ENCODE data around the gene SPIRE2.
"Not testable (repeated sequence)": the region's sequence is repeated elsewhere in the genome, so short reads cannot be mapped to it uniquely, and the experiment has no call there.

Gene SPIRE2

DNA sequence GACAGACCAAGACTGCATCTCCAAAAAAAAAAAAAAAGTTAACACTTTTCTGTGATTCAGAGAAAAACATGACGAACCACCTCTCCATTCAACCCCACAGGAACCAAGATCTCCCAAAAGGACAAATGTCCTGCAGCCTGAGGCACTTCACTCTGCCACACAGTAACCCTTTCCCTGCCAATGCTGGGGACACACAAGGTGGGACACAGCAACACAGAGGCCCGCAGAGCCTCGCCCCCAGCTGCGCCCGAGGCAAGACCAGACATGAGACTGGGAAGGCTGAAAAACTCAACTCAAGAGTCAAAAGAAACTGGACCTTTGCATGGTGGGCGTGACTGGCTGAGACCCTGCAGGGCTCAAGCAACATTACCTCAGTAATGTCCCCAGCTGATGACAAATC is 45.8 kb upstream of the SPIRE2 start:
- no peak overlapping the region for H3K14ac ChIP-seq (ENCODE audit: low read length in 2 of 2)
- H3K4me2 ChIP-seq (ENCODE audit: low read length, poor library complexity, severe bottlenecking), result no peak overlapping the region
- no peak overlapping the region for H4K8ac ChIP-seq (ENCODE audit: low read length)
- no peak for DNase-seq
- peaks cover 3 to 32% of the 10 kb centered on the region in 2 experiments for H3K36me3 ChIP-seq (ENCODE audit: control insufficient read depth in 1 of 2, insufficient read depth in 2 of 2, low read depth in 1 of 2, low read length in 2 of 2)
- H3K4ac ChIP-seq (ENCODE audit: low read depth in 1 of 2, low read length in 2 of 2), result no peak overlapping the region
- H3K4me3 ChIP-seq (ENCODE audit: insufficient read depth in 1 of 2, low read depth in 1 of 2, low read length in 2 of 2), result no peak overlapping the region
- 97% methylated on average over 5 of the region's 6 CpGs for WGBS
- no peak overlapping the region for H4K91ac ChIP-seq (ENCODE audit: low read length)
- H3K27ac ChIP-seq (ENCODE audit: low read length, poor library complexity, severe bottlenecking), result no peak overlapping the region
- no peak overlapping the region for H2BK12ac ChIP-seq (ENCODE audit: low read length in 2 of 2)
- peaks cover 3% of the 10 kb centered on the region for H3K79me1 ChIP-seq (replicated peaks; ENCODE audit: low read length, poor library complexity, severe bottlenecking)
- no peaks in the 10 kb centered on the region for H3K27me3 ChIP-seq (ENCODE audit: control insufficient read depth in 1 of 2, insufficient read depth in 1 of 2, low read length in 2 of 2)
- no peaks in the 10 kb centered on the region for H3K4me1 ChIP-seq (ENCODE audit: control insufficient read depth, insufficient read depth, low read depth, low read length)
- H2BK15ac ChIP-seq (ENCODE audit: low read depth, poor library complexity, severe bottlenecking), result no peak overlapping the region
- H3K9ac ChIP-seq (ENCODE audit: low read length), result no peak overlapping the region
- no peak overlapping the region for H2BK120ac ChIP-seq (ENCODE audit: low read depth, low read length)
- no peak overlapping the region for H2AK5ac ChIP-seq (ENCODE audit: low read length, severe bottlenecking)
- H3K9me3 ChIP-seq (ENCODE audit: control insufficient read depth, low read length), result no peaks in the 10 kb centered on the region
- H3K18ac ChIP-seq (ENCODE audit: low read depth in 1 of 2, low read length in 2 of 2), result no peak overlapping the region
- no peak overlapping the region for H2AFZ ChIP-seq (ENCODE audit: low read depth, low read length)
- no peak overlapping the region for H3K23ac ChIP-seq (ENCODE audit: low read length in 2 of 2)
- H2BK5ac ChIP-seq (ENCODE audit: low read depth, low read length, poor library complexity, severe bottlenecking), result no peak overlapping the region

DNA sequence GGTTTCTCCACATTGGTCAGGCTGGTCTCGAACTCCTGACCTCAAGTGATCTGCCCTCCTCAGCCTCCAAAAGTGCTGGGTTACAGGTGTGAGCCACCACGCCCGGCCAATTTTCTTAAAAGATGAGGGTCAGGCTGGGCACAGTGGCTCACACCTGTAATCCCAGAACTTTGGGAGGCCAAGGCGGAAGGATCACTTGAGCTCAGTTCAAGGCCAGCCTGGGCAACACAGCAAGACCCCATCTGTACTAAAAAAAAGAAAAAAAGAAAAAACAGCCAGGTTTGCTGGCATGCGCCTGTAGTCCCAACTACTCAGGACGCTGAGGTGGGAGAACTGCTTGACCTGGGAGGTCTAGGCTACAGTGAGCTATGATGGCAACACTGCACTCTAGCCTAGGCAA is 44.3 kb upstream of the SPIRE2 start:
- DNase-seq; H3K14ac ChIP-seq (ENCODE audit: low read length in 2 of 2); H4K91ac ChIP-seq (ENCODE audit: low read length); H3K27me3 ChIP-seq (ENCODE audit: control insufficient read depth in 1 of 2, insufficient read depth in 1 of 2, low read length in 2 of 2); H3K4me1 ChIP-seq (ENCODE audit: control insufficient read depth, insufficient read depth, low read depth, low read length); H2AK5ac ChIP-seq (ENCODE audit: low read length, severe bottlenecking); H3K9ac ChIP-seq (ENCODE audit: low read length); H3K4me2 ChIP-seq (ENCODE audit: low read length, poor library complexity, severe bottlenecking); H3K18ac ChIP-seq (ENCODE audit: low read depth in 1 of 2, low read length in 2 of 2); H2AFZ ChIP-seq (ENCODE audit: low read depth, low read length); H2BK5ac ChIP-seq (ENCODE audit: low read depth, low read length, poor library complexity, severe bottlenecking); H4K8ac ChIP-seq (ENCODE audit: low read length); H2BK12ac ChIP-seq (ENCODE audit: low read length in 2 of 2); H3K23ac ChIP-seq (ENCODE audit: low read length in 2 of 2); H3K79me1 ChIP-seq (replicated peaks; ENCODE audit: low read length, poor library complexity, severe bottlenecking); H3K4ac ChIP-seq (ENCODE audit: low read depth in 1 of 2, low read length in 2 of 2); H3K4me3 ChIP-seq (ENCODE audit: insufficient read depth in 1 of 2, low read depth in 1 of 2, low read length in 2 of 2); H3K9me3 ChIP-seq (ENCODE audit: control insufficient read depth, low read length); H2BK15ac ChIP-seq (ENCODE audit: low read depth, poor library complexity, severe bottlenecking); H3K27ac ChIP-seq (ENCODE audit: low read length, poor library complexity, severe bottlenecking); H2BK120ac ChIP-seq (ENCODE audit: low read depth, low read length): not testable (repeated sequence)
- WGBS, result 96% methylated on average over 5 of the region's 6 CpGs
- peaks cover 3 to 33% of the 10 kb centered on the region in 2 experiments for H3K36me3 ChIP-seq (ENCODE audit: control insufficient read depth in 1 of 2, insufficient read depth in 2 of 2, low read depth in 1 of 2, low read length in 2 of 2)

DNA sequence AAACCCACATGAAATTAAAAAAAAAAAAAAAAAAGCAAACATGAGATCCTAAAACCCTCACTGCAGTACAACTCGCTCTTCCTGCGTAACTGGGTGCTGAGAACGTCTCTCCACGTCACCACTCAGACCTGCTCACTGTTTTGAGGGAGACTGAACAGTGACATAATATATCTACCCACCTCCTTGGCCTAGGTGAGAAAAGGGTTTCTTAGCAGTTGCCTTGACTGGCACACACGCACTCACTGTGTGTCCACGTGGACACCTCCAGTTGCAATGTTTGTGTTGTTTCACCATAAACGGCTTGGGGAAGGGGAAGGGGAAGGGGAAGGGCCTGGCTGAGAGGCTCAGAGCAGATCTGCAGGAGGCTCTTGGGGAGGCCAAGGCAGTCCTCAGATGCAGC is 43.9 kb upstream of the SPIRE2 start:
- no peak overlapping the region for H3K4me3 ChIP-seq (ENCODE audit: insufficient read depth in 1 of 2, low read depth in 1 of 2, low read length in 2 of 2)

GRCh38 chr16:89785523-89786155 is 42.6 kb upstream of the SPIRE2 start:
- H3K36me3 ChIP-seq (ENCODE audit: control insufficient read depth in 1 of 2, insufficient read depth in 2 of 2, low read depth in 1 of 2, low read length in 2 of 2), result peaks cover 3 to 25% of the 10 kb centered on the region in 2 experiments
- H3K27me3 ChIP-seq (ENCODE audit: control insufficient read depth in 1 of 2, insufficient read depth in 1 of 2, low read length in 2 of 2), result no peaks in the 10 kb centered on the region
- H3K4me1 ChIP-seq (ENCODE audit: control insufficient read depth, insufficient read depth, low read depth, low read length), result no peaks in the 10 kb centered on the region
- H2BK15ac ChIP-seq (ENCODE audit: low read depth, poor library complexity, severe bottlenecking), result no peak overlapping the region
- H3K18ac ChIP-seq (ENCODE audit: low read depth in 1 of 2, low read length in 2 of 2), result no peak overlapping the region
- no peak overlapping the region for H3K4me3 ChIP-seq (ENCODE audit: insufficient read depth in 1 of 2, low read depth in 1 of 2, low read length in 2 of 2)
- peaks cover 8% of the 10 kb centered on the region for H3K79me1 ChIP-seq (replicated peaks; ENCODE audit: low read length, poor library complexity, severe bottlenecking)
- H4K8ac ChIP-seq (ENCODE audit: low read length), result no peak overlapping the region
- no peak overlapping the region for H3K23ac ChIP-seq (ENCODE audit: low read length in 2 of 2)
- no peak overlapping the region for H3K4me2 ChIP-seq (ENCODE audit: low read length, poor library complexity, severe bottlenecking)
- H3K9me3 ChIP-seq (ENCODE audit: control insufficient read depth, low read length), result no peaks in the 10 kb centered on the region
- no peak overlapping the region for H2AFZ ChIP-seq (ENCODE audit: low read depth, low read length)
- H3K27ac ChIP-seq (ENCODE audit: low read length, poor library complexity, severe bottlenecking), result no peak overlapping the region
- H2BK120ac ChIP-seq (ENCODE audit: low read depth, low read length), result no peak overlapping the region
- WGBS, result 95% methylated on average over 9 of the region's 11 CpGs
- no peak overlapping the region for H4K91ac ChIP-seq (ENCODE audit: low read length)
- DNase-seq, result no peak
- H2AK5ac ChIP-seq (ENCODE audit: low read length, severe bottlenecking), result no peak overlapping the region
- no peak overlapping the region for H2BK5ac ChIP-seq (ENCODE audit: low read depth, low read length, poor library complexity, severe bottlenecking)
- no peak overlapping the region for H3K14ac ChIP-seq (ENCODE audit: low read length in 2 of 2)
- H3K4ac ChIP-seq (ENCODE audit: low read depth in 1 of 2, low read length in 2 of 2), result no peak overlapping the region
- H2BK12ac ChIP-seq (ENCODE audit: low read length in 2 of 2), result no peak overlapping the region
- no peak overlapping the region for H3K9ac ChIP-seq (ENCODE audit: low read length)

More for the DNA sequence above, 43.9 kb upstream of the SPIRE2 start:
- DNase-seq, result no peak
- Histone ChIP-seq H3K27ac (ENCODE audit: low read length, poor library complexity, severe bottlenecking) (no peak overlapping the region), H3K14ac (ENCODE audit: low read length in 2 of 2) (no peak overlapping the region), H2BK120ac (ENCODE audit: low read depth, low read length) (no peak overlapping the region), H3K4me1 (ENCODE audit: control insufficient read depth, insufficient read depth, low read depth, low read length) (no peaks in the 10 kb centered on the region), H4K91ac (ENCODE audit: low read length) (no peak overlapping the region), H3K4me2 (ENCODE audit: low read length, poor library complexity, severe bottlenecking) (no peak overlapping the region), H2BK15ac (ENCODE audit: low read depth, poor library complexity, severe bottlenecking) (no peak overlapping the region), H2BK5ac (ENCODE audit: low read depth, low read length, poor library complexity, severe bottlenecking) (no peak overlapping the region), H3K9ac (ENCODE audit: low read length) (no peak overlapping the region), H3K36me3 (ENCODE audit: control insufficient read depth in 1 of 2, insufficient read depth in 2 of 2, low read depth in 1 of 2, low read length in 2 of 2) (peaks cover 3 to 30% of the 10 kb centered on the region in 2 experiments), H3K79me1 (replicated peaks; ENCODE audit: low read length, poor library complexity, severe bottlenecking) (peaks cover 8% of the 10 kb centered on the region), H3K9me3 (ENCODE audit: control insufficient read depth, low read length) (no peaks in the 10 kb centered on the region), H2BK12ac (ENCODE audit: low read length in 2 of 2) (no peak overlapping the region), H3K4ac (ENCODE audit: low read depth in 1 of 2, low read length in 2 of 2) (no peak overlapping the region), H2AFZ (ENCODE audit: low read depth, low read length) (no peak overlapping the region), H3K18ac (ENCODE audit: low read depth in 1 of 2, low read length in 2 of 2) (no peak overlapping the region), H4K8ac (ENCODE audit: low read length) (no peak overlapping the region), H3K27me3 (ENCODE audit: control insufficient read depth in 1 of 2, insufficient read depth in 1 of 2, low read length in 2 of 2) (no peaks in the 10 kb centered on the region), H2AK5ac (ENCODE audit: low read length, severe bottlenecking) (no peak overlapping the region), H3K23ac (ENCODE audit: low read length in 2 of 2) (no peak overlapping the region)
- WGBS, result 98% methylated on average over 7 of the region's 7 CpGs
